DOHH2 (cell line): Measurements from ENCODE around the gene ANTXRL.
"Not testable (repeated sequence)": the region's sequence is repeated elsewhere in the genome, so short reads cannot be mapped to it uniquely, and the experiment has no call there.

Experiments
- H3F3A ChIP-seq: fragments of 200-600 bp; sonication (generic), shearing (Covaris generic); 2 replicates; pipeline ENCODE4 v1.6.0; 2016; ENCODE audit warnings: antibody characterized with exemption, mild to moderate bottlenecking; ENCODE audit not compliant: control insufficient read depth, insufficient read depth
- H3K27ac ChIP-seq: fragments of 200-600 bp; sonication (generic); 2 replicates; pipeline ENCODE4 v1.5.1; 2014; ENCODE audit warnings: low read depth, mild to moderate bottlenecking, low read length, moderate library complexity
- H3K27me3 ChIP-seq: fragments of 200-600 bp; sonication (generic); 2 replicates; pipeline ENCODE4 v1.6.1; 2014; ENCODE audit warnings: mild to moderate bottlenecking, low read length, mixed read lengths; ENCODE audit not compliant: control insufficient read depth
- H3K36me3 ChIP-seq: fragments of 200-600 bp; sonication (generic); 2 replicates; pipeline ENCODE4 v1.6.1; 2014; ENCODE audit warnings: mild to moderate bottlenecking, low read length, moderate library complexity, mixed read lengths; ENCODE audit not compliant: control insufficient read depth
- H3K4me1 ChIP-seq: fragments of 200-600 bp; sonication (generic); 2 replicates; pipeline ENCODE4 v1.6.1; 2014; ENCODE audit warnings: mild to moderate bottlenecking, low read length, mixed read lengths; ENCODE audit not compliant: control insufficient read depth
- H3K4me2 ChIP-seq: fragments of 200-600 bp; sonication (generic); 2 replicates; pipeline ENCODE4 v1.6.0; 2014; ENCODE audit warnings: mild to moderate bottlenecking, low read length, moderate library complexity
- H3K4me3 ChIP-seq: fragments of 200-600 bp; sonication (generic); 2 replicates; pipeline ENCODE4 v1.5.1; 2014; ENCODE audit warnings: mild to moderate bottlenecking, low read length, mixed read lengths
- H3K79me2 ChIP-seq: fragments of 200-600 bp; sonication (generic); 2 replicates; pipeline ENCODE4 v1.6.1; 2014; ENCODE audit warnings: mild to moderate bottlenecking, low read length, mixed read lengths; ENCODE audit not compliant: control insufficient read depth
- H3K9me2 ChIP-seq: fragments of 200-600 bp; sonication (generic); replicated peaks from 2 replicates; pipeline ENCODE4 v1.6.1; 2014; ENCODE audit warnings: mild to moderate bottlenecking, low read length, mixed read lengths; ENCODE audit not compliant: control insufficient read depth
- H3K9me3 ChIP-seq: fragments of 200-600 bp; sonication (generic); 2 replicates; pipeline ENCODE4 v1.6.1; 2014; ENCODE audit warnings: antibody characterized with exemption, low read length, mixed read lengths; ENCODE audit not compliant: control insufficient read depth, insufficient read depth
- H4K20me1 ChIP-seq: fragments of 200-600 bp; sonication (generic); 2 replicates; pipeline ENCODE4 v1.6.0; 2014; ENCODE audit warnings: low read depth, mild to moderate bottlenecking, antibody characterized with exemption, low read length, moderate library complexity; ENCODE audit not compliant: control insufficient read depth, insufficient read depth
- CTCF ChIP-seq: fragments of 200-600 bp; sonication (generic); IDR thresholded peaks from one replicate; pipeline ENCODE4 v1.5.1; 2014; ENCODE audit warnings: antibody characterized with exemption, mild to moderate bottlenecking, low read depth, low read length; ENCODE audit not compliant: poor library complexity, severe bottlenecking
- EZH2phosphoT487 ChIP-seq: fragments of 200-600 bp; sonication (generic); IDR thresholded peaks from 2 replicates; pipeline ENCODE4 v1.6.1; 2017; ENCODE audit warnings: borderline replicate concordance, mild to moderate bottlenecking, antibody characterized with exemption, low read length, moderate library complexity, mixed read lengths

ANTXRL gene

DNA sequence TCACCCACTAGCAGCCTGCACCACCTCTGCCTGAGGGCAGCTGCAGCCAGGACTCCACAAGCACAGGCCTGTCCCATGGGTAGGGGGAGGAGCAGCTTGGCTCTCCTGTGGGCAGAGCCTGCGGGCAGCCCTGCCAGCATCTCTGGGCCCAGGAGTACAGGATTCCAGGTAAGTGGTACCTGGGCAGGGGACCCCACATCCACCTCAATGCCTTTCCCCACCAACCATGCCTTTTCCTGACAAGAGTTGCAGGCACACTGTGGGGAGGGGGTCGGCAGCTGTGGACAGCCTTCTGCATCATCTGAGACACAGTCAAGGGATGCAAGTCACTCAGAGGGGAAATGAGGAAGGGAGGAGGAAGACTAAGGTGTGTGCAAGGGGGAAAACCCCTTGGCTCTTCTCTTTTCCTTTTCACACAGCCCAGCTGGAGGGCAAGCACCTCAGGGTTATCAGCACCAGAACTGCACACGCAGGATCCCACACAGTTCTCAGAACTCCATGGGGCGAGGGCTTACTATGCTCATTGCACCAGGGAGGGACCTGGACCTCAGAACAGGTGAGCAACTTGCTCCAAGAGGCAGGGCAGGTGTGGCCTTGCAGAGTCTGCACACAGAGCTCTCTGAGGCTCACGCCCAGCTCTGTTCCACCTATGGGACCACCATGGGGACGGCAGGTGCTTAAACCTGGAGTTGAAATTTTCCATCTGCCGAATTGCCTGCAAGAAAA is 16.5 kb upstream of the ANTXRL start:
- Histone ChIP-seq H3K36me3 (no peaks in the 10 kb centered on the region; the same call in 1 of the 2 replicates), H3K27me3 (no peaks in the 10 kb centered on the region), H3F3A (no peaks in the 10 kb centered on the region), H3K27ac (peak overlapping the region; percentile 93), H4K20me1 (no peaks in the 10 kb centered on the region), H3K4me2 (peak overlapping the region; percentile 73), H3K4me1 (peaks cover 72% of the 10 kb centered on the region), H3K4me3 (peak overlapping the region; percentile 72), H3K9me3 (no peaks in the 10 kb centered on the region), H3K9me2 (no peaks in the 10 kb centered on the region), H3K79me2 (peaks cover 19% of the 10 kb centered on the region)
- TF ChIP-seq EZH2phosphoT487: no peak
- no peak for TF ChIP-seq CTCF

- H3K9me2 ChIP-seq, H3K27ac ChIP-seq: not testable (repeated sequence)
These were observed 15.8 kb upstream of the ANTXRL start for GRCh38 chr10:46270963-46271530.

GRCh38 chr10:46271795-46272499 is 14.8 kb upstream of the ANTXRL start:
- H3K4me1 ChIP-seq: peaks cover 56% of the 10 kb centered on the region
- H3K36me3 ChIP-seq, H3K4me2 ChIP-seq, H3K4me3 ChIP-seq, H3F3A ChIP-seq, H4K20me1 ChIP-seq, H3K9me3 ChIP-seq, H3K9me2 ChIP-seq, H3K27me3 ChIP-seq, H3K27ac ChIP-seq: not testable (repeated sequence)
- H3K79me2 ChIP-seq: peaks cover 19% of the 10 kb centered on the region

More at GRCh38 chr10:46270963-46271530, 15.8 kb upstream of the ANTXRL start:
- peaks cover 19% of the 10 kb centered on the region for H3K79me2 ChIP-seq
- H3K9me3 ChIP-seq, H3K27me3 ChIP-seq, H3K4me3 ChIP-seq, H3F3A ChIP-seq, H4K20me1 ChIP-seq, H3K36me3 ChIP-seq, H3K4me2 ChIP-seq: not testable (repeated sequence)
- H3K4me1 ChIP-seq: peaks cover 65% of the 10 kb centered on the region

DNA sequence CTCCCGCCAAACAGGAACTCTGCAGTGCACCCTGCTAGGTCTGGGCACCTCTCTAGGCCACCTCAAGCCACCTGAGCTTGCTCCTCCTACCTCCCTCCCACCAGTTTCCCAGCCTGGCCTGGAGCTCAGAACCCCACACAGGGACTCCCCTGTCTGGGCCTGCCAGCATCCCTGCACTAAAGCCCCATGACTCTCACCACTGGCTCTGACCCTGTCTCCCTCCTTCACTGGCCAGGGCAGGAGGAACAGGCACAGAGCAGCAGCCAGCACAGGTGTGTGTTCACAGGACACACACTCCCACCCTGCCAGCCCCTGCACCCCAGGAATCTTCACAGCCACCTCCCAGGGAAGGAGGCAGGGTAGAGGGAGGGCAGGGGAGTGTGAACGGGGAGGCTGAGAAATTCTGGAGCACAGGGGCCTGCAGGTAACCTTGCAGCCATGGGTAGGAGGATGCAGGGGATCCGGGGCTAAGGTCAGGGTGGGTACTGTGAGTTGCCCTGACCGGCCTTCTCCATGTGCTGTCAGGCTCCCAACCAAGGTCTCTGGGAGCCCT is 13.9 kb upstream of the ANTXRL start:
- Histone ChIP-seq H3K27ac (no peak overlapping the region), H3K9me2 (no peaks in the 10 kb centered on the region), H3K4me2 (no peak overlapping the region), H3K27me3 (no peaks in the 10 kb centered on the region), H3K79me2 (peaks cover 12% of the 10 kb centered on the region), H3K36me3 (no peaks in the 10 kb centered on the region; the same call in 1 of the 2 replicates), H4K20me1 (no peaks in the 10 kb centered on the region), H3K4me3 (no peak overlapping the region), H3F3A (no peaks in the 10 kb centered on the region), H3K4me1 (peaks cover 46% of the 10 kb centered on the region), H3K9me3 (no peaks in the 10 kb centered on the region)
- no peak for TF ChIP-seq CTCF
- TF ChIP-seq EZH2phosphoT487: no peak
